Mesodermal cell (in vitro differentiated cells): ENCODE measurements around the gene PAPPA.

ENCODE experiments used
- H3K27ac ChIP-seq: 2 replicates; pipeline ENCODE4 v1.7.0; 2013; ENCODE audit warnings: mild to moderate bottlenecking, low read depth, low read length, moderate library complexity; ENCODE audit not compliant: severe bottlenecking
- H3K36me3 ChIP-seq: 2 replicates; pipeline ENCODE4 v1.7.1; 2013; ENCODE audit warnings: mild to moderate bottlenecking, low read length, moderate library complexity; ENCODE audit not compliant: control insufficient read depth, insufficient read depth
- H3K4me1 ChIP-seq: one replicate; pipeline ENCODE4 v1.7.1; 2013; ENCODE audit warnings: mild to moderate bottlenecking, low read length; ENCODE audit not compliant: insufficient read depth, control insufficient read depth, poor library complexity, severe bottlenecking
- H3K4me3 ChIP-seq: 2 replicates; pipeline ENCODE4 v1.7.0; 2013; ENCODE audit warnings: low read length, control low read depth, mild to moderate bottlenecking; ENCODE audit not compliant: insufficient read depth, poor library complexity, severe bottlenecking; ENCODE audit errors: extremely low read depth
- H3K9me3 ChIP-seq: 2 replicates; pipeline ENCODE4 v1.7.1; 2013; ENCODE audit warnings: mild to moderate bottlenecking, low read length, moderate library complexity; ENCODE audit not compliant: control insufficient read depth
- WGBS, 2 experiments: methylation state at CpG; one replicate each; pipeline ENCODE4 v1.1.5; 2013; ENCODE audit warnings: missing lambda C conversion rate in 2 of 2; ENCODE audit not compliant: insufficient coverage in 2 of 2; 5-methylcytosine and 5-hydroxymethylcytosine counted together

PAPPA gene

GRCh38 chr9:116331241-116331640, 177.7 kb downstream of the PAPPA start:
- H3K4me3 ChIP-seq: no peak overlapping the region
- WGBS, 2 experiments: 40% methylated on average over 1 to 2 of the region's 3 CpGs
- no peaks in the 10 kb centered on the region for H3K9me3 ChIP-seq
- peaks cover 65% of the 10 kb centered on the region for H3K36me3 ChIP-seq
- H3K27ac ChIP-seq: no peak overlapping the region
- H3K4me1 ChIP-seq: peaks cover 13% of the 10 kb centered on the region

- 89 to 95% methylated on average over 6 of the region's 6 CpGs for WGBS, 2 experiments
- H3K27ac ChIP-seq: no peak overlapping the region
- peaks cover 18% of the 10 kb centered on the region for H3K4me1 ChIP-seq
- H3K36me3 ChIP-seq: peaks cover 62% of the 10 kb centered on the region
- H3K9me3 ChIP-seq: no peaks in the 10 kb centered on the region
- H3K4me3 ChIP-seq: no peak overlapping the region
Measured at GRCh38 chr9:116332090-116332489, 178.5 kb downstream of the PAPPA start.

- no peak overlapping the region for H3K4me3 ChIP-seq
- no peaks in the 10 kb centered on the region for H3K9me3 ChIP-seq
- peaks cover 13% of the 10 kb centered on the region for H3K4me1 ChIP-seq
- WGBS, 2 experiments: 85 to 100% methylated on average over 3 of the region's 3 CpGs
- no peak overlapping the region for H3K27ac ChIP-seq
- peaks cover 67% of the 10 kb centered on the region for H3K36me3 ChIP-seq
Measured at GRCh38 chr9:116333254-116333653, 179.7 kb downstream of the PAPPA start.

GRCh38 chr9:116334546-116335150, 181.1 kb downstream of the PAPPA start:
- H3K36me3 ChIP-seq: peaks cover 75% of the 10 kb centered on the region
- H3K27ac ChIP-seq: peak overlapping the region; percentile 8
- H3K9me3 ChIP-seq: no peaks in the 10 kb centered on the region
- H3K4me3 ChIP-seq: no peak overlapping the region
- WGBS, 2 experiments: 72 to 83% methylated on average over 12 to 14 of the region's 19 CpGs
- H3K4me1 ChIP-seq: peaks cover 17% of the 10 kb centered on the region

- Histone ChIP-seq H3K36me3 (peaks cover 78% of the 10 kb centered on the region), H3K4me3 (no peak overlapping the region), H3K9me3 (no peaks in the 10 kb centered on the region), H3K27ac (no peak overlapping the region), H3K4me1 (peaks cover 17% of the 10 kb centered on the region)
- 93% methylated on average over 3 of the region's 4 CpGs; no CpG with 5 or more reads in 1 of the 2 experiments for WGBS, 2 experiments
Measured at GRCh38 chr9:116335392-116335791, 181.8 kb downstream of the PAPPA start.

GRCh38 chr9:116336133-116336862, 182.7 kb downstream of the PAPPA start:
- H3K27ac ChIP-seq: no peak overlapping the region
- 89 to 93% methylated on average over 2 to 6 of the region's 7 CpGs for WGBS, 2 experiments
- peaks cover 79% of the 10 kb centered on the region for H3K36me3 ChIP-seq
- H3K4me3 ChIP-seq: no peak overlapping the region
- H3K9me3 ChIP-seq: no peaks in the 10 kb centered on the region
- peaks cover 17% of the 10 kb centered on the region for H3K4me1 ChIP-seq

- Histone ChIP-seq H3K27ac (no peak overlapping the region), H3K36me3 (peaks cover 80% of the 10 kb centered on the region), H3K9me3 (no peaks in the 10 kb centered on the region), H3K4me1 (peaks cover 17% of the 10 kb centered on the region), H3K4me3 (no peak overlapping the region)
- 37% methylated on average over 2 of the region's 2 CpGs; no CpG with 5 or more reads in 1 of the 2 experiments for WGBS, 2 experiments
Measured at GRCh38 chr9:116337015-116337414, 183.4 kb downstream of the PAPPA start.

- Histone ChIP-seq H3K4me3 (no peak overlapping the region), H3K4me1 (peaks cover 17% of the 10 kb centered on the region), H3K36me3 (peaks cover 79% of the 10 kb centered on the region), H3K9me3 (no peaks in the 10 kb centered on the region), H3K27ac (no peak overlapping the region)
- WGBS, 2 experiments: no CpG with 5 or more reads among the region's 1 CpG
Measured at GRCh38 chr9:116340270-116340669, 186.7 kb downstream of the PAPPA start.

GRCh38 chr9:116342061-116342460, 188.5 kb downstream of the PAPPA start:
- H3K27ac ChIP-seq: no peak overlapping the region
- H3K4me1 ChIP-seq: peaks cover 13% of the 10 kb centered on the region
- WGBS, 2 experiments: 44% methylated on average over 1 of the region's 1 CpG; no CpG with 5 or more reads in 1 of the 2 experiments
- no peak overlapping the region for H3K4me3 ChIP-seq
- no peaks in the 10 kb centered on the region for H3K9me3 ChIP-seq
- H3K36me3 ChIP-seq: peaks cover 87% of the 10 kb centered on the region

- WGBS, 2 experiments: 70% methylated on average over 1 of the region's 2 CpGs; no CpG with 5 or more reads in 1 of the 2 experiments
- Histone ChIP-seq H3K4me3 (no peak overlapping the region), H3K9me3 (no peaks in the 10 kb centered on the region), H3K4me1 (peaks cover 6% of the 10 kb centered on the region), H3K36me3 (peaks cover 91% of the 10 kb centered on the region), H3K27ac (no peak overlapping the region)
Measured at GRCh38 chr9:116342941-116343340, 189.3 kb downstream of the PAPPA start.

GRCh38 chr9:116344416-116344815, 190.8 kb downstream of the PAPPA start:
- no peak overlapping the region for H3K4me3 ChIP-seq
- WGBS, 2 experiments: 96 to 97% methylated on average over 10 of the region's 10 CpGs
- H3K27ac ChIP-seq: no peak overlapping the region
- H3K4me1 ChIP-seq: no peaks in the 10 kb centered on the region
- no peaks in the 10 kb centered on the region for H3K9me3 ChIP-seq
- H3K36me3 ChIP-seq: peaks cover 91% of the 10 kb centered on the region
